Activated T-cell treated with anti-CD3 and anti-CD28 coated beads for 4 hours (primary cell): ENCODE results near the gene FAM83G.
"Not testable (repeated sequence)": the region's sequence is repeated elsewhere in the genome, so short reads cannot be mapped to it uniquely, and the experiment has no call there.

ENCODE experiments used
- DNase-seq: peaks from one replicate; pipeline ENCODE4 v3.0.0-alpha.2; 2020

Gene FAM83G

DNA sequence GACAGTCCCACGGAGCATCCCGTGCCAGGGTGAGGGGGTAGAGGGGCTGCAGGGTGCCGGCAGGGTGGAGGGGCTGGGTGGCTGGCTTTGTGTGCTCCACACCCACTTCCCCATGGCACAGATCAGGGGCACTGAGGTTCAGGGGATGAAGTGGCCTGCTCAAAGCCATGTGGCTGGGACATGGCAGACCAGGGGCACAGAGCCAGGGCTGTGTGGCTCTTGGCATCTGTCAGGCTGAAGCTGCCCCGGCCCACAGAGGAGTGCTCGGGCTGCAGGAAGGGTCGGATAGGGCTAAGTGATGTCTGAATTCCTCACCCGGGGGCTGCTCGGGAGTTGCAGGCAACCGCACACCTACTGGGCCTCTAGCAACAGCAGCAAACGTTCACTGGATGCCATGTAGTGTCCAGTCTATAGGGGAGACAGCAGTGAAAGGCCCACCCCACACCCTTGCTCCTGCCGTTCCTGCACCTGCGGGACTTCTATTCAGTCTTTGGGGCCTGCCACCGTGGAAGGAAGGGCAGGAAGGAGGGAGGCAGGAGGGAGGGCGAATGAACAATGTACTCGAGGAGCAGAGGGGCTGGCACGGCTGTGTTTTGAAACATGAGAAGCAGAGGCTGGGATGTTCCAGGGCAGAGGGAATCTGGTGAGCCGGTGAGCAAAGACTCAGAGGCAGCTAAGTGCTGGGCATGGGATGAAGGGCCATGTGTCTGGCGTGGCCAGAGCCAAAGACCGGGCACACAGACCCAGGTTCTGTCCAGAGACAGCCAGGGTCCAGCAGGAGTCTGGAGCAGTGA, 37.5 kb downstream of the FAM83G start:
- DNase-seq: no peak

DNA sequence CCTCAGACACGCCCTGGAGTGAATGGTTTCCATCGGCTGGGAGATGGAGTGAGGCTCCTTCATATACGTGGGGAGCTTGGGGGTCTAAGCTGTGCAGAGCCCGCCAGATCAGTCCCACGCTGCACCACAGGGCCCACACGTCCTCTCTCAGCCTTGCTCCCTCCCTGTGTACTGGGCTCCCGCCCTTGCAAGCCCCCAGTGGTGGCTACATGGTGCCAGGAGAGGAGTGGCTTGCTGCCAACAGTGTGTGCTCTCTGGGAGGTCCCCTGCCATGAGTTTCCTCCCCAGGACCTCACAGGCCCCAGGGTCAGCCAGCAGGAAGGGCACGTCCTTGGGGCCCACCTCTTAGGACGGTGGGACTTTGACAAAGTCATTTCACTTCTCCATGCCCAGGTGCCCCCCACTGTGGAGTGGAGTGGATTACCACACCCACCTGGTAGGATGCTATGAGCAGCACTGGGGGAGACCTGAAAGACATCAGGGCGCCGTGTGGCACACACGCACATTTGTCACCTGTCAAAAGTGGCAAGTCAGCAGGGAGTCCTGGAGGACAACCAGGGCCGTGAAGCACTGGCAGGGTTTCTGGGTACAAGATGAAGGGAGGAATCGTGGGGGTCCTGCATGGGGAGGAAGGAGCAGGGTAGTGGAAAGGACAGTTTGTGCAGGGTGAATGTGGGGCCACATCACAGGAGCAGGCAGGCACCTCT, 38.9 kb downstream of the FAM83G start:
- DNase-seq: no peak

DNA sequence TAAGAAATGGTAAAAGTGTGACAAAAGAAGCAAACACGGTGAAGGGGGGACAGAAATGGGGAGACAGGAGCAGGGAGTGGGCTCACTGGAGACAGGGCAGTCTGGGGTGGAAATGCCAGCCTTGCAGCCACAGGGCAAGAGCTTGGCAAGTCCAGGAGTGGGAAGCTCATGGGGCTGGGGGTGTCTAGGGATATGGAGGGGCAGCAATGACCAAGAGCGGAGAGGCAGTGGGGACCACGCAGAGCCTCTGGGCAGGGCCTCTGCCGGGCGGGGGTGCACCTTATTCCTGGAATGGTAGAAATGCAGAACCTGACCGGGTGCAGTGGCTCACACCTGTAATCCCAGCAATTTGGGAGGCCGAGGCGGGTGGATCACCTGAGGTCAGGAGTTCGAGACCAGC, 40.0 kb downstream of the FAM83G start:
- DNase-seq: no peak

DNA sequence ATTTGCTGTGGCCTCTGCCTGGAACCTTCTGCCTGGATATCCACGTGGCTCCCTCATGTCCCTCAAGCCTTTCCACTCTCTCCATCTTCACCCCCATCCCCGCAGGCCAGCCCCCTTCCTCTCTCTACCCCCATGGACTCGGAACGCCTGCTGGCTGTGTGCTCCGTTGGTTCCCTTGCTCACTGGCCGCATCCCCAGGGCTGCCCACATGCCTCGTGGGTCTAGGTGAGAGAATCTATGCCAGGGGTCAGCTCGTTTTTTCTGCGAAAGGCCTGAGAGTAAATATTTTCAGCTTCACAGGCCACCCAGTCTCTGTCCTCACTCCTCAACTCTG, 40.6 kb downstream of the FAM83G start:
- DNase-seq: no peak

DNA sequence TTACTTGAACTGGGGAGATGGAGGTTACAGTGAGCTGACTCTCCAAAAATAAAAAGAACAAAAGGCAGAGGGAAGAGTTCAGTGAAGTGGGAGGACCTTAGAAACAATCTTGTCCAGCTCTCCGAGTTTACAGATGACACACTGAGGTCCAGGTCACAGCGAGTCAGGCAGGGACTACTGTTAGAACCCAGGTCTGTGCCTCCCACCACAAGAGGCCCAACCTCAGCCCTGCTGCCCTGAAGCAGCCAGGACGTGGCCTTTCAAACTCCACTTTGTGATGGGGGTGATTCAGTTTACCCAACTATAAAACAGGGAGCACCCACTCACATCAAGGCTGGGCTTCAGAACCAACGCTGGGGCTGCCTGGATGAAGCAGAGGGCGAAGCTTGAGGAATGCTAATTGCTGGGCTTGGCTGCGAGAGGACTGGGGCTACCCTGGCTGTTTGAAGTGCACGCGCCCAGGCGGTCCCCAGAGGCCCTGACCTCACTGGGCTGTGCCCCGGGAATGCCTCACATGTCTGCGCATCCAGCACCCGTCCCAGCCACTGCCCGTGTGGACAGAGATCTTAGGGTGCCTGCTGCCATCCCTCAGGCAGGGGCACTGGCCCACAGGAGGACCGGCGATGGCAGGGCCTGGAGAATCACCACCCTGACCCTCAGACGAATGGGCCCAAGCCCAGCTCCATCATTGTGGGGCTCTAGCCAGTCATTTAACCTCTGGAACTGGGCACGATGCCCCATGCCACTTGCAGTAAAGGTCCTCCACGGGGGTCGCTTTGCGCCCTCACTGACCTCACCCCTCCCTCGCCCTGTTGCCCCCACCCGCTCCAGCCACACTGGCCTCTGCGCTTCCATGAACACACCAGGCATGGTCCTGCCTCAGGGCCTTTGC, 41.2 kb downstream of the FAM83G start:
- DNase-seq: no peak

DNA sequence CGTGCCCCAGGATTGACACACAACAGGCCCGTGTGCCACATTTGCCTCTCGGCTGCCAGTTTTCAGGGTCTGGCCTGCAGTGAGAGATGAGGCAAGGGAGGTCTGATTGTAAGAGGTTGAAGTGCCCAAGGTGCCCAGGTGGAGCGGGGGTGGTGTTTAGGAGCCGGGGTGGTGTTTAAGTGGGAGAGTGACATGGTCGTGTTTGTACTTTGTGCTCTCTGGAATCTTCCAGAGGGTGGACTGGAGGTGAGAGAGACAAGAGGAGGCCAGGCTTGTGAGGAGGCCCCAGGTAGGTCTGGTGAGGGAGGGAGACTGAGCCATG, 42.1 kb downstream of the FAM83G start:
- DNase-seq: no peak

DNA sequence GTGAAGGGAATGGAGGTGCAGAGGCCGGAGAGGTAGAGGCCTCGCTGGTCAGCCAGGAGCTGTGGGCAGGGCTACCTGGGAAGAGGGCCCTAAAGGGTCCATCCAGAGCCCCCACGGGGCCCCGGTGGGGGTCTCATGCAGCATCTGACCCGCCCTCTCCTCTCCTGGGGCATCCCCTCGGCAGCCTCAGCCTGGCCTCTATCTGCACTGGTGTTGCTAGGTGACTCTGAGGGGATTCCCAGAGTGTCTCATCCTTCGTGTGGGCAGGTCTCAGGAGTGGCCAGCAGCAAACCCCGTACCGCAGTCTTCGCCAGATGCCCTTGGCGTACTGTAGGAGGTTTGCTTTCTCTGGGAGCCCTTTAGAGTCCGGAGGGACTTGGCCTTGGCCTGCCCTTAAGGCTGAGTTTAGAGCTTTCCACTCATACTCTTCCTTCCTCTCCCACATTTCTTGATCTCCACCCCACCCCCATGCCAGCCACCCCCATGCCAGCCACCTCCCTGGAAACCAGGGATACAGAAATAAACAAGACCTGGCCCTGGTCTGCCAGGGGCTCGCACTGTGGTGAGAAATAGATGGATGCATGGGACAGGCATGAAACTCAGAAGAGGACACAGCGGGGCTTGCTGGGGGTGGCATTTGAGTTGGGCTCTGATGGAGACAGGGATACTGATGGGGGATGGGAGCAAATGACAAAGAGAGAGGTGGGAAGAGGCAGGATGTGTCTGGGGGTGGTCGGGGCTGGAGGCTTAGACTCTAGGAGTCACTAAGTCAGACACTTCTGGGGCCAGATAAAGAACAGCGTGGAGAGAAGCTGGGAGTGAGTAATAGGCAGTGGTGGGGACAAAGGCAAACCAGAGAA, 42.7 kb downstream of the FAM83G start:
- no peak for DNase-seq

DNA sequence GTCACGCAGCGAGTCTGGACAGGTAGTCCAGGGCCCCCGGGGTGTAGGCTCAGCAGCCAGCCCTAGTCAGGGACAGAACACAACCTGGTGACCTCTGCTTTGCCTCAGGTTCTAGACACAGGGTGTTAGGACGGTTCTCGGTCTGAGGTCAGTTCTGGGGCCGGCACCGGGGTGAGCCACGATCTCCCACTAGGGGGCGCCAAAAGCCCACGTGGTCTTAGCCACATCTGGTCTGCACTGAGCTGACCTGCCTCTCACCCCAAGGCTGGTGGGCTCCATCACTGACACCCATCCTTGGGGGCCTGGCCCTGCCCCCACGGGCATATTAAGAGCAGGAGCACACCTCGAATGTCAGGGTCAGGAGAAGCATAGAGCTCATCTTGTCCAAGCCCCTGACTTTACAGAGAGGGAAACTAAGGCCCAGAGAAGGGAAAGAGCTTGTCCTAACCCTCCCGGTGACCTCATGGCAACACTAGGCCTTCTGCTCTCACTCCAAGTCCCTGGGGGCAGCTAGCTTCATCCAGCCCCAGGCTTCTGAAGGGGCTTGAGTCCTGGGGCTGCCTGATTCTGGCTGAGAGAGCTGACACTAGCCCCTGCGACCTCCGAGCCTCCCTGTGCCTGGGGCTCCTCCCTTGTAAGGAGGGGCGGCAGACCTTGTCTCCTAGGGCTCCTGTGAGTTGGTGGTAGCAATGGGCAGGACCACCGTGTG, 43.6 kb downstream of the FAM83G start:
- DNase-seq: peak; percentile 70

DNA sequence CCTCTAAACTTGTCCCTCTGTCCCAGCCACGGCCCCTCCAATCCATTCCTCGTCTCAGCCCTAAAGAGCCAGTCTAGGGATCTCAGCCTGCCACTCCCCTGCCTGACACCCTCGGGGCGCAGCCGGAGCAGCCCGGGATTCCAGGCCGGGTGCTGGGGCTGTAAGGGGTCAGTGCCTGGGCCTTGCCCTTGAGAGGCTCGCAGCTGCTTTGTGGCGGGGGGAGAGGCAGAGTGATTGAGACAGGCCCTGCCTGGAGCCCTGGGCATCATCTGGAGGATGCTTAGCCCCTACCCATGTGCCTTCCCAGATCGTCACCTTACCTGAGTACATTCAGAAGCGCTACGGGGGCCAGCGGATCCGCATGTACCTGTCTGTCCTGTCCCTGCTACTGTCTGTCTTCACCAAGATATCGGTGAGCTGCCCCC, 44.3 kb downstream of the FAM83G start:
- DNase-seq: no peak

DNA sequence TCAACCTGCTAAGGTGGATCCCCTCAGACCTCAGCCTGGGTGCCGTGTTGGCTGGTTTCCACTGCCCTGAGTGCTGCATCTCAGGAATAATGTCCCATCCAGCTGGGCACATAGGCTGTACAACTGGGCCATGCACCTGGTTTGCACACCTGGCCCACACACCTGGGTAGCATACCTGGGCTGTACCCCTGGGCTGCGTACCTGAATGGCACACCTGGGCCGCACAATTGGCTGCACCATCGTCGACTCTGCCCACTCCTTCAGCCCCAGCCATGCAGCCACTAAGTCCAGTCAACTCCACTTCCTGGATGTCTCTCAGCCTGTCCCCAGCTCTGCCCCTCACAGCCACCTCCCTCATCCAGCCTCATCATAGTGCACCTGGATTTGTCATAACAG, 44.7 kb downstream of the FAM83G start:
- DNase-seq: no peak

DNA sequence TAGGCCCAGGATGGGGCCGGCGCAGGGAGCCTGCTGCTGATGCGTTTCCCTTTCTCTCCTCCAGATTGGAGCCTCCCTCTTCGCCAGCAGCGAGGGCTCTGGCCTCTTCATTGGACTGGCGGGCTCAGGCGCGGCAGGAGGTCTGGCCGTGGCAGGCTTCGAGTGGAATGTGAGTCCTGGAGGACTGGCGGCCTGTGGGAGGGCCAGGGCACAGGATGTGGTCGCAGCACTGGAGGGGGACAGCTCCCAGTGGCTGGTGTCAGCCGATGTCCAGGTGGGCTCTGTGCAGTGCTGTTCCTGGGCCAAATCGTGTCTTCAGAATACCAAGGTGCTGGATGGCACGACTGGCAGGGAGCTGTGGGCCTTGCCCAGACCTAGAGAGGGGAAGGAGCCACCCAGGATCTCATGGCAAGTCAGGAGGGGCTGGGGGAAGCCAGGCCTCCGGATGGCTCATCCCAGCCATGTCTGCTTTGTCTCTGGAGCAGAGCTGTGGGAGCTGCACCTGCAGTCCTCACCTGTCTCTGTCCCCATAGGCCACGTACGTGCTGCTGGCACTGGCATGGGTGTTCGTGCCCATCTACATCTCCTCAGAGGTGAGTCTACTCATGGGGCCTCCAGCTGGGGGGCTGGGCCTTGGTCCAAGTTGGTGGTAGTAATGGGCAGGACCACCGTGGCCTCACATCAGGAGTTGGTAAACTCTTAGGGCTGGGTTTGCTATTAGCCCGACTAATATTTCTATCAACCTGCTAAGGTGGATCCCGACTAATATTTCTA, 45.3 kb downstream of the FAM83G start:
- DNase-seq: no peak

DNA sequence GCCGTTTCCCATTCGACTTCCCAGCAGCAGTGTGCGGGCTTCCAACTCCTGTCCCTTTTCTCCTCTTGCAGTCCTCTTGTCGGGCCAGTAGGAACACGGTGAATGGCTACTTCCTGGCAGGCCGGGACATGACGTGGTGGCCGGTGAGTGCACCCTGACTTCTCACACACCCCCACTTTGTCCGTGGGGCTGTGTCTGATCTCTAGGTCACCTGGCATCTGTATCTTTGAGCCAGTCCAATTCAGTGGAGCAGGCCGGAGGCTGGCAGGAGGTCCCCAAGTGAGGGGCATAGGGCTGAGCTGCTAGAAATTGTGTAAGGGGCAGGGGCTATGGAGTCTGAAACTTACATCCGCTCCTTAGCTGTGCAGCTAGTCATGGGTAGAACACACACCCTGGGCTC, 46.0 kb downstream of the FAM83G start:
- DNase-seq: no peak

DNA sequence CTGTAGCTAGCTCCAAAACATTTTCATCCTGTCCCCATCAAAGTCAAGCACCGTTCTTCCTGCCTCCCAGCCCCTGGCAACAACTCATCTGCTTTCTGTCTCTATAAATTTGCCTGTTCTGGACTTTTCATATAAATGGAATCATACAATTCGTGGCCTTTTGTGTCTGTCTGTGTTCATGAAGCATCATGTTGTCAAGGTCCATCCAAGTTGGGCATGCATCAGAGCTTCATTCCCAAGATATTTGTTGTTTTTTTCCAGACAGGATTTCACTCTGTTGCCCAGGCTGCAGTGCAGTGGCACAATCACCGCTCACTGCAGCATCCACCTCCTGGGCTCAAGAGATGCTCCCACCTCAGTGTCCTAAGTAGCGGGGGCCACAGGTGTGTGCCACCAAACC, 46.7 kb downstream of the FAM83G start:
- no peak for DNase-seq

DNA sequence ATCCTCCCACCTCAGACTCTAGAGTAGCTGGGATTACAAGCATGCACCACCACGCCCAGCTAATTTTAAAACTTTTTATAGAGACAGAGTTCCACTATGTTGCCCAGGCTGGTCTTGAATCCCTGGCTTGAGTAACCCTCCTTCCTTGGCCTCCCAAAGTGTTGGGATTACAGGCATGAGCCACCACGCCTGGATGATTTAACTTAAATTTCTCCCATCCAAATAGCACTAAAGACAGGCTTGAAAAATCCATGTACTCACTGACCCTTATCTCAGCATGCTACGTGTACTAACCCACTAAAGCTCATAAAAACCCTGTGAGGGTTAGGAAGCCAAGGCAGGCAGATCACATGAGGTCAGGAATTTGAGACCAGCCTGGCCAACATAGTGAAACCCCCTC, 48.0 kb downstream of the FAM83G start:
- no peak for DNase-seq

DNA sequence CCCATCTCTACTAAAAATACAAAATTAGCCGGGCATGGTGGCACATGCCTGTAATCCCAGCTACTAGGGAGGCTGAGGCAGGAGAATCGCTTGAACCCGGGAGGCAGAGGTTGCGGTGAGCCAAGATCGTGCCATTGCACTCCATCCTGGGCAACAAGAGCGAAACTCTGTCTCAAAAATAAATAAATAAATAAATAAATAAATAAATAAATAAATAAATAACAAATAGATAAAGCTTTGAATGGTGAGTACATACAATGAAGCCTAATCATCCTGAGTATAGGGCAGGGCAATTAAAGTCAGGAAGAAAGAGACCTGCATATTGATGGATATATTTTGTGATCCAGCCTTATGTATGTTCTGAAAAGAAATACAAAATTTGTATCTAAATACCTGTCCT, 48.5 kb downstream of the FAM83G start:
- DNase-seq: not testable (repeated sequence)

DNA sequence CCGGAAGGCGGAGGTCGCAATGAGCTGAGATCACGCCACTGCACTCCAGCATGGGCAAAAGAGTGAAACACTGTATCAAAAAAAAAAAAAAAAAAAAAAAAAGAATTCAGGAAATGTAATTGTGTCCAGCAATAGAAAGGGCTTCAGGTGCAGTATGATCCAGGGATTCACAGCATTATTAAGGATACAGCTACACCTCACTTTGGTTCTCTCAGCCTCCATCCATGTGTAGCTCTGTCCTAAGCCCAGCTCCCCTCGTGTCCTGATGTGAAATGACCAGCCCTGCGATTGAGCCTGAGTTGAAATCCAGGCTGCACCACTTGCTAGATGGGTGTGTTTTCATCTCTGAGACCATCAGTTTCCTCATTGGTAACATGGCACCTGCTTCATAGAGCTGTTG, 49.6 kb downstream of the FAM83G start:
- no peak for DNase-seq

DNA sequence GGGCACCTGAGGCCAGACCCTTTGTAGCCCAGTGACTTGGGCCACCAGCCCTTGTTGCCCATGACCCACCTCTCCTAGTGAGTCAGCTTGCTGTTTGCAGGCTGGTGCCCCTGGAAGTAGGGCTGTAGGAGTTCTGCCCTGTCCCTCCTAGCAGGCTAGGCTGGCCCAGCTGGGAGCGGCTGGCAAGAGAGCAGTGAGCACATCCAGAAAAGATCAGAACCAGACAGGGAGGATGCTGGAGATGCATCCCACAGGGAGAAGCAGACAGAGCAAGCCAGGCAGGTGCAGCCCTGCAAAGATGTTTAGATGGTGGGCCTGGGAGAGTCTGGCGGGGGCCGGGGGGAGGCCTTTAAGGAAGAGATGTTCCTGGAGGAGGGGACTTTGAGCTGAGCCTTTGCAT, 50.2 kb downstream of the FAM83G start:
- no peak for DNase-seq

DNA sequence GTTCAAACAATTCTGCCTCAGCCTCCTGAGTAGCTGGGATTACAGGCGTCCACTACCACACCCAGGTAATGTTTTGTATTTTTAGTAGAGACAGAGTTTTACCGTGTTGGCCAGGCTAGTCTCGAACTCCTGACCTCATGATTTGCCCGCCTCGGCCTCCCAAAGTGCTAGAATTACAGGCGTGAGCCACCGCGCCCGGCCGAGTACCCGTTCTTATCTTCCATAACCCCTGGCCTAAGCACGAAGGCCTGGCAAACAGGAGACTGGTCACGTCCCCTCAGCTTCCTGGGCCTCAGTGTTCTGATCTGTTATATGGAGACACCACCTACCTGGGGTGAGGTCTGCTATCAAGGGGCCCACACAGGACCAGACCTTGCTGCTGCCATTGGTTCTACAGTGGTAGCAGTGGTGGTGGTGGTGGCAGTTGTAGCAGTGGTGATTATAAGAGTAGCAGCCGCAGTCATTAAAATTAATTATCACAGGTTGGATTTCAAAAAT, 51.3 kb downstream of the FAM83G start:
- no peak for DNase-seq

DNA sequence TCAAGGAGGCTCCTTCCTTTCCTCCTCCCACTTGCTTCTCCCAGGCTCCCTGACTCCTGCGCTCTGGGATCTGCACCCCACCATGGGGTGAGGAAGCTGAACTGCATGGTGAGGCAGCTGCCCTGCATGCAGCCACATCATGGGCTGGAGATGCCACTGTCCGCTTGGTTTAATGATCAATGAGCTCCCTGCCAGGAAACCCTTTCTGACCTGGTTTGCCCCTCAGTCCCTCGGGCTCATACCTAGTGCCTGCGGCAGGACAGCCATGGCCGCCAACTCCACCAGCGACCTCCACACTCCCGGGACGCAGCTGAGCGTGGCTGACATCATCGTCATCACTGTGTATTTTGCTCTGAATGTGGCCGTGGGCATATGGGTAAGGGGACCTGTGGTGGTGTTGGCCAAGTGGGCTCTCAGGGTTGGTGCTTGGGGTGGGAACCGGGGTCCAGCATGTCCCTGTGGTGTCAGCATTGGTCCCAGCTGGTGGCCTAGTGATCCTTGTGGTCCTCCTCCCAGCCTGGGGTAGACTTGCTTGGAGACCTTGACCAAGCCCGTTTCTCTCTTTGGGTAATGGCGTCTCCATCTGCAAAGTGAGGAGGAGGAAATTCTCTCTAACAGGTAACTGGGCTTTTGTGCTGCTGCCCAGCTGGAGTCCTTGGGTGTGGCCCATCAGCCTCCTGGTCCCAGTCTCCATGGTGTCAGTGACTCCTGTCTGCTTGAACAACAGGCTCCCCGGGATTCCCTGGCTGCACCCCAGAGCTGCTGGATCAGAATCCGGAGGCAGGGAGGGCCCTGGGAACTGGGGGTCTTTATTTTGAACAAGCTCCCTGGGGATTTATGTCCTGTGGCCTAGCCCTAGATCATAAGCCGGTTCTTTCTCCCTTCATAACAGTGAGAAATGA, 52.4 kb downstream of the FAM83G start, which contains the start of gene SLC5A10:
Gene SLC5A10, plus strand, starts transcription at position 225 of the 902 bp plus-strand sequence. Its CDS starts 41 bp downstream, at position 266.
- DNase-seq: no peak
